ENCODE results near the gene ZNF185. TPM values are rescaled to one million over a fixed set of nuclear protein-coding genes. Genes with fewer than 3 reads are reported as not detected.

The ZNF185 gene
- total and polyA plus RNA-seq, 10 of the 15 experiments (the other 5 are each of a cell fraction or from before 2014, with no cell fraction given), result 0.23 to 1.3 (median 0.55) TPM

- no peak overlapping the region for H3K27ac ChIP-seq (ENCODE audit: control insufficient read depth, insufficient read depth)
- no peak overlapping the region for H3K4me3 ChIP-seq
- in situ Hi-C loops (cut with MboI) (no loop called here), intact Hi-C loops (cut with micrococcal nuclease; ENCODE audit: unreplicated experiment) (no loop called here)
- H2AFZ ChIP-seq (ENCODE audit: control insufficient read depth, low read depth, low read length), result no peak overlapping the region
- no peaks in the 10 kb centered on the region for H3K27me3 ChIP-seq (replicated peaks in 1 of 2; ENCODE audit: control insufficient read depth in 2 of 2, insufficient read depth in 2 of 2, low read length in 1 of 2)
- no TSS peak for BruUV-seq (replicated peaks)
- DNase-seq (ENCODE audit: low read depth, low spot score) (no peak), ATAC-seq (no peak), FAIRE-seq (no peak)
- 17% methylated on average over 8 of the region's 8 CpGs for WGBS (ENCODE audit: insufficient coverage, insufficient replicate concordance, low lambda C conversion rate, missing lambda C conversion rate)
- ChIA-PET POLR2A (no interaction called here), SMC1A (ENCODE audit: uncharacterized antibody, unreplicated experiment) (interaction anchor here (0.9 kb wide), 1 partner anchor 21 kb away, joined by 3 read pairs; no protein-coding TSS in a partner anchor), CTCF (interaction anchor here (1.1 to 3.2 kb wide), 6 partner anchors 9 to 36 kb away, joined by 3 to 25 read pairs (median 5); no protein-coding TSS in a partner anchor), RAD21 (ENCODE audit: unreplicated experiment) (interaction anchor here (1.9 to 2.2 kb wide), 2 partner anchors 12 to 21 kb away, joined by 5 to 11 read pairs; no protein-coding TSS in a partner anchor)
- no peak overlapping the region for H3K9ac ChIP-seq (ENCODE audit: control insufficient read depth, insufficient read depth, low read length)
- H3K36me3 ChIP-seq (ENCODE audit: control insufficient read depth in 2 of 2, insufficient read depth in 2 of 2, low read length in 1 of 2), result no peaks in the 10 kb centered on the region
- H3K4me2 ChIP-seq (ENCODE audit: control insufficient read depth, insufficient read depth), result no peak overlapping the region
- H4K20me1 ChIP-seq (ENCODE audit: control insufficient read depth, insufficient read depth), result no peaks in the 10 kb centered on the region
- peaks cover 5% of the 10 kb centered on the region for H3K4me1 ChIP-seq (ENCODE audit: control insufficient read depth, insufficient read depth, low read length)
- H3K79me2 ChIP-seq (ENCODE audit: control insufficient read depth, insufficient read depth, low read length), result no peaks in the 10 kb centered on the region
- no peaks in the 10 kb centered on the region for H3K9me3 ChIP-seq (replicated peaks; ENCODE audit: control insufficient read depth, insufficient read depth, low read length)
- no peak for TF ChIP-seq FOXM1 (IDR thresholded peaks at IDR 0.05; ENCODE audit: low read depth, low read length)
- TF ChIP-seq PKNOX1 (IDR thresholded peaks at IDR 0.05), result no peak
- no peak for TF ChIP-seq NR2C1 (IDR thresholded peaks at IDR 0.05)
- TF ChIP-seq YBX1 (IDR thresholded peaks at IDR 0.05), result no peak
- no peak for TF ChIP-seq HSF1 (IDR thresholded peaks at IDR 0.05; ENCODE audit: low read depth, low read length)
- no peak for TF ChIP-seq SMAD1 (IDR thresholded peaks at IDR 0.05; ENCODE audit: low read depth, partially characterized antibody)
- no peak for TF ChIP-seq TAF1 (IDR thresholded peaks at IDR 0.05; ENCODE audit: borderline replicate concordance, low read depth, low read length)
- TF ChIP-seq SRF (IDR thresholded peaks at IDR 0.05; ENCODE audit: low read depth in 2 of 2, low read length in 2 of 2), result no peak
- no peak for TF ChIP-seq ZBTB33 (IDR thresholded peaks at IDR 0.05)
- TF ChIP-seq E4F1 (IDR thresholded peaks at IDR 0.05; ENCODE audit: borderline replicate concordance, partially characterized antibody), result no peak
- no peak for TF ChIP-seq ASH2L (IDR thresholded peaks at IDR 0.05; ENCODE audit: borderline replicate concordance, low read depth)
- no peak for TF ChIP-seq NRF1 (conservative IDR thresholded peaks at IDR 0.05; ENCODE audit: low read depth, low read length)
- TF ChIP-seq RBBP5 (conservative IDR thresholded peaks at IDR 0.05), result no peak
- TF ChIP-seq BCLAF1 (IDR thresholded peaks at IDR 0.05), result no peak
- no peak for TF ChIP-seq NFIC (IDR thresholded peaks at IDR 0.05; ENCODE audit: low read depth, low read length)
Measured at GRCh38 chrX:152905081-152905420, 7.2 kb downstream of the ZNF185 start.

Data from GM12878 (cell line).